DMS 273 (cell line): ENCODE results near the gene AMOTL1.
"Not testable (repeated sequence)": the region's sequence is repeated elsewhere in the genome, so short reads cannot be mapped to it uniquely, and the experiment has no call there.

ENCODE experiments used
- DNase-seq: peaks from one replicate; lab custom pipeline; 2025; ENCODE audit not compliant: unreplicated experiment; lab: John Stamatoyannopoulos, UW

Gene AMOTL1

DNA sequence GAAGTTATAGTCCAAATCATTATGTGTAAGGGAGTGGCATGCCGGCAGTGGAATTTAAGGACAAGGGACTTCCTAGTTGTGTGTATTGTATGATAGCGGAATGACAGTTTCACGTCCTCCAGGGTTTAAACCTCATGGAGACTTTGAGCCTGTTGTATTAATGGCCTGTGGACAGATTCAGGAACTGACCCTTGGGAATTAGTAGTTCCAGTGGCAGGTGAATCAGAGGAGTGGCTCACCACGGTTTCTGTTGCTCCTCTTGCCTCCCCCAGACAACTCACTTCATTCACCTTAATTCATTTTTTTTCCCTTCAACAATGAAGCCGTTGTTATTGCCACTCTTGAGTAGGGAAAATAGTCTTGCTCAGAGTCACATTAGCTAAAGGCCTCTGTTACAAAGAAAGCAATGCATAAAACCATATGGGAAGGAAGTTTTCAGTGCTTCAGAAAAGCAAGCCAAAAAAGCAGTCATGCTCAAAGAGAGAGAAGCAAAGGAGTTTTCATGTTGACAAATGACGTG is 22.6 kb downstream of the AMOTL1 start:
- DNase-seq: no peak

DNA sequence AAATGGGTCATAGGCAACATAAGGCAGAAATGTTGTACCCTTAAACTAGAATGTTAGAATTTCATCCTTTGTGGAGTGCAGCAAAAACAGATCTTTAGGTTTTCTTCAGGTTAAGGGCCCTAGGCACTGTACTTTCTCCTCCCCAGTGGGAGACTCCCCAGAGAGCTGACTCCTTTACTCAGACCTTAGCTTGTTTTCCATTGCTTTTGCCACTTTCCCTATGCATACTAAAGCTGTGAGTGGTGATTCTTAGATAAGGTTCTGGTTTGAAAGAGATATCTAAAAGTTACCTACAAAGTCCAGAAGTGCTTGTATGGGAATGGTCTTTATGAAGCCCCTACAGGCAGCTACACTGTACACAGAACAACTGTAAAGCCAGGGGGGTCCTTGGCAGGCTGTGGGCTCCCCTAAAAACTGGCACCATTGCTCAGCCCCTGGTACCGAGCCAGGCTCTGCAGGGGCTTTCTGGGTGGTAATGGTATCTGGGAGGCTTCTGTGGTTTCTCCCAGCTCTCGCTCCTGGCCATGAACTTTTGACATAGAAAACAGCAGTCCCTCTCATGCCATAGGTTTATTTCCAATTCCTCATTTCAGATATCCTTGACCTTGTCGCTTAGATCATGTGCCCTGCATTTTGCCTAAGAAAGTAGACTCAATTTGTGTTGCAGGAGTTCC is 23.2 kb downstream of the AMOTL1 start:
- DNase-seq: no peak

DNA sequence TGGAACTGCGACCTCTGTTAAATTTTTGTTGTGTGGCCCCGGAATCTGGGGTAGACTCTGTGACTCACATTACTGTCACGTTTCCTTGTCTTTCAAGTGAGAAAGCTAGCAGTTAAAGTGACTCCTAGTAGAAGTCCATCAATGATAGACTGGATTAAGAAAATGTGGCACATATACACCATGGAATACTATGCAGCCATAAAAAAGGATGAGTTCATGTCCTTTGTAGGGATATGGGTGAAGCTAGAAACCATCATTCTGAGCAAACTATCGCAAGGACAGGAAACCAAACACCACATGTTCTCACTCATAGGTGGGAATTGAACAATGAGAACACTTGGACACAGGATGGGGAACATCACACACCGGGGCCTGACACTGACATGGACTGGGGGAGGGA is 23.8 kb downstream of the AMOTL1 start:
- DNase-seq: not testable (repeated sequence)

- no peak for DNase-seq
These were observed 24.3 kb downstream of the AMOTL1 start for GRCh38 chr11:94792451-94792850.

GRCh38 chr11:94793002-94793401 is 24.8 kb downstream of the AMOTL1 start:
- peak; percentile 2 for DNase-seq

DNA sequence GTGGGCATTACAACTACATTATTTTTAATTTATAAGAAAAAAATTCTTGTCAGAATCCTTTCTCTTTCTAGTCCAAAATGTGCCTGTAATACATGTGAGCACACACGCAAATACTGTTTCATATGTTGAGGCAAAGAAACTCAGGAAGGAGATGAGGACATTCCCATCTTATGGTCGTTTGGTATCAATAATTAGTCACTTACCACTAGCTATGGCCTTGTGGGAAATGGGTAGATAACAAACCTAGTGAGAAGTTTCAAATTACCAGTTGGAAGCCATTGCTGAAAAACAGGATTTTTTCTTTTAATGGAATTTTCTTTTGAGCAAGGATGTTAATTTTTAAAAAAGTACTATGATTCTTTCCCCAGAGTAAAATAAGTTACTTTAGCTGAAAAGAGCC is 25.7 kb downstream of the AMOTL1 start:
- DNase-seq: no peak

DNA sequence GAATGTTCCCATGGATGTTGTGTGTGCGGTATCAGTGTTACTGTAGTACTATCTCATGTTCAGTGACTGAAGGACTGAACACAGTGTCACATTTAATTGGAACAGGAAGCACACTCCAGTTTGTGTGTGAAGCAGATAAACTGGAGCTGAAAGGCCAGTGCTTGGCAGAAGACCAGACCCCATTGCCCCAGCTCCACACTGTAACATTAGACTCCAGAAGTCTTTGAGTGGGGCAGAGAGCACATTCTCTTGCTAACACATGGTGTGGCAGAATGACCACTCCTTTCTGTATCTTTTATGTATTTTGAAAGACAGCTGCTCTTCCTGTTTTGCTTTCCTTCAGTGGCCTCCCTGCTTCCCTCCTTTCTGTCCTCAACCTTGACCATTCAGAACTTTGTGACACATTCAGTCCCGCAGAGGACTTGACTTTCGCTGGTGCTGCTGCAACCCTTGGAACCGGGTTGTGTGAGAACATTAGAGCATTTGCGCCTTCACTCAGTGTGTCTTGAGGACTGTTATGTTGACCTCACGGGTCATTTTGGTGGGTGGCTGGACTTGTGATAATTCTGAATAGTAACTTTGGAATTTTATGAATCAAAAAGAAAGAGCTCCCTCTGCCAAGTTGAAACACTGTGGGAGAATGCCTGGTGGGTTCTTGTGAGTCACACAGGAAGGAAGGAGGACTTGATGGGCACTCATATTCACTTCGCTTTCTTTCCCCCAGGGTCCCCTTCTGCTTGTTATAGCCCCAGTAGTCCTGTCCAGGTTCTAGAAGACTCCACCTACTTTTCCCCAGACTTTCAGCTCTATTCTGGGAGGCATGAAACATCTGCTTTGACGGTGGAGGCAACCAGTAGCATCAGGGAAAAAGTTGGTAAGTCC is 26.4 kb downstream of the AMOTL1 start:
- DNase-seq: peak; percentile 47

GRCh38 chr11:94795476-94796189 is 27.5 kb downstream of the AMOTL1 start:
- DNase-seq: no peak

DNA sequence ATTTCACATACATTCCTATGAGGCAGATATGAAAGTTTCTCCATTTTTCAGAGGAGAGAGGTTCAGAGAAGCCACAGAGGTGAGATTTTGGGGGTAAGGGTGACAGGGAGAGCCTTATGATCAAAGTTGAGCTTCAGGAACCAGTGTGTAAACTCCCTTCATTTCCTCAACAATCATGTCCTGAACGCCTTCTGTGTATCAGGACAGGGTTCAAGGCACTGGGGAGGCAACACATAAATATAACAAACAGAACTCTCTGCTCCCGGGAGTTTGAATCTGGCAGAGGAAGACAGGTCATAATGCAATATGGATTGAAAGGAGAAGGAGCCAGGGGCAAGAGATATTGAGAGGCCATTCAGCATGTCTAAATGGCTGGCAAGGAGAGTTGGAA is 28.0 kb downstream of the AMOTL1 start:
- DNase-seq: no peak

DNA sequence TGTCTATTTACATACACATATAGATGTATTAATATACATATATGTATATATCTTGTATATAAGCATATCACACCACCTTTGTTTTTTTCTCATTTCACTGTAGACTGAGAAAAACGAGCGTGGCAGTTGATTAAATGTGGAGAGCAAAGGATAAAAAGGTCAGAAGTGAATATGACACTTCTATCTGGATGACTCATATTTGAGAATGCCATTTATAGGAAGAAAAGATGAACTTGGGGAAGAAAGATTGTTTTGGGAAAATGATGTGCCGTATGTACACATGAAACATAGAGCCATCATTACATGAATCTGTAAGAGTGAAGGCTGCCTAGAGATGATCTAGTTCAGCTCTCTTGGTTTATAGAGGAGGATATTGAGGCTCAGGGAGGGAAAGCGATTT is 28.7 kb downstream of the AMOTL1 start:
- DNase-seq: no peak

GRCh38 chr11:94799726-94800125 is 31.6 kb downstream of the AMOTL1 start:
- no peak for DNase-seq

GRCh38 chr11:94800414-94800813 is 32.3 kb downstream of the AMOTL1 start:
- no peak for DNase-seq

- no peak for DNase-seq
These were observed 33.8 kb downstream of the AMOTL1 start for GRCh38 chr11:94801866-94802460.

- no peak for DNase-seq
These were observed 34.3 kb downstream of the AMOTL1 start for GRCh38 chr11:94802501-94802900.

GRCh38 chr11:94803491-94803890 is 35.3 kb downstream of the AMOTL1 start:
- DNase-seq: no peak

- no peak for DNase-seq
These were observed 36.7 kb downstream of the AMOTL1 start for GRCh38 chr11:94804874-94805273.

DNA sequence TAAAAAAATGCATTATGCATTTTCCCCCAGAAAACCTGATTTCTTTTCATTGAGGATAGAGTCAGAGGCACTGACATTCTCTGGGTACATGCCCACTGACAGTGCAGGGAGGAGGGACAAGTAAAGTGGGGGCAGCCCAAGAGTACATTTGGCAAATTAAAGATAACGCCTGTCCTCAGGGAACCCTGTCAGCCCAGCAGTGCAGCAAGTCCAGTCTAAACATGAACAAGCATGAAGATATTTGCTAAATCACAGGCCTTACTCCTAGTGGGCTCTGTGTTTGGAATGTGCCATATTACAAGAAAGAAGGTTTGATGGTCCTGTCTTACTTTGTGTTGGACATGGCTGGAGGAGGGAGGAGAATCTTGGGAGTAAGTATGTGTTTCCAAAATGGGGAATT is 37.9 kb downstream of the AMOTL1 start:
- no peak for DNase-seq

GRCh38 chr11:94806419-94806818 is 38.3 kb downstream of the AMOTL1 start:
- no peak for DNase-seq

- no peak for DNase-seq
These were observed 41.1 kb downstream of the AMOTL1 start for GRCh38 chr11:94809251-94809650.

DNA sequence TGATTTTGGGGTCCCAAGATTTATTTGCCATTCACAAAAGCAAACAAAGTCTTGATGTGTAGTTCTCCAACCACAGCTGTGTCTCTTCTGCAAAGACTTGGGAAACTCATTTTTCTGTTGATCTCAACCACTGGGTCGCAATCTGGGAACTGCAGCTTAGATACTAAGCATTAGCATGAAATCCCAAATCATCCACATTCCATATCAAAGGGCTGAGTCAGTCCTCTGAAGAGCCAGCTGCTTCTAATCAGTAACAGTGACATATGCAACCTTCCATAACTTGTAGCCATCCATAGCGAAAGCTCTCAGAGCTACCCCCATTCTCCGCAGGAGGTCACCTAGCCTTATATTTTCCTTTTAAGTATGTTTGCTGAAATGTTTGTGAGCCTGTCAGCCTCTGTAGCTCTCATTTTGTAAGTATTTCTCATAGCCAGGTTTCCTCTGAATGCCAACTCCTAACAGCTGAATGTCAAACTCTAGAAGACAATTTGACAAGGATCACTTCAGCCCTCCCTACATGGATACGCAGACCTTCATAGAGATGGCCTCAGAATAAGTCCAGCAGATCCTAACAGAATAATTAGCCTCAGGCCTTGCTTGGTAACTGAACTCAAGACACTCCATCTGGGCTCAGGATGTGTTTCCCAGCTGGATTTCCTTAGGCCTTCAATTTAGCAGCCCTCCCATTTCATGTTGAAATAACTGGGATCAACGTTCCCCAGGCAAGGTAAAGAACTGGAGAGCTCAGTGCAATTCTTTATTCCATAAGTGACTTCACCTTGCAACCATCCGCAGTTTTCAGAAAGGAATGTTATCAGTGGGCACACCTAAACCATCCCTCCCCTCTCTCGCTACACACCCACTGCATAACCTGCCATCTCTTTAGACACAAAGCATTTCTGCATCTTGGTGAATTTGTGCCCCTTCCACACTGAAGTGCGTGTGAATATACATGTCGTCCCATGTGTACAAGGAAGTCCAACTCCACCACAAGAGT is 44.9 kb downstream of the AMOTL1 start:
- DNase-seq: not testable (repeated sequence)
